ENCODE results near the gene HOXA13.
A peak's percentile ranks its signal among the peaks of the same experiment; 100 is the strongest.

HOXA13 gene

DNA sequence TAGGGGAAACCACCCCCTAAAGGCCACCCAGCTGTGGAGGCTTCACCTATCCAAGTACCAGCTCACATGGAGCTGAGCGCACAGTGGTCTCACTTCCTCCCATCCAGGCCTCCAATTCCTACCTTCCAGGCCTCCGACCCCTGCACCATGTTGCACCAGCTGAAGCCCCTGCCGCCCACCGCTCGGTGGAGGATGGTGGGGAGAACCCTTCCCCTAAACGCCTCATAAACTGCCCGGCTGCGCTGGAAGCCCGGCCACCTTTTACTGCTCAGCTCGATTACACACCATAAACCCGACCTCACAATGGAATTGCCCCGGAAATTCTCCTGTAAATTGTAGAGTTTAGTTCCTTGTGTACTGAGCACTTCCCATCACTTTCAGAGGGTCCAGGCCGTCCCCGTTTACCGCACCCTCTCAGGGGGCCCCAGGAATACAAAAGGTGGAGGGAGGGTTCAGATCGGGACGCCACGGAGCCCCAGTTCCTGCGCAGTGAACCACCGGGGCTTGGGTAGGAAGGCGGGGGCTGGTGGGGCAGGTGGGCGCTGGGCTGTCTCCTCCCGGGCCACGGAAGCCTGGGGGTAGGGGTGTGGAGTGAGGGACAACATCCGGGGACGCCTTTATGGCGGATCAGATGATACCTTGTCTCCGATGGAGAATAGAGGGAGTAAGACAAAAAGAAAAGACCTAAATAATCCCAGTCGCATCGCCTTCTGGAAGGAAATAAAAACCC is 42.0 kb downstream of the HOXA13 start:
- no peak for DNase-seq

DNA sequence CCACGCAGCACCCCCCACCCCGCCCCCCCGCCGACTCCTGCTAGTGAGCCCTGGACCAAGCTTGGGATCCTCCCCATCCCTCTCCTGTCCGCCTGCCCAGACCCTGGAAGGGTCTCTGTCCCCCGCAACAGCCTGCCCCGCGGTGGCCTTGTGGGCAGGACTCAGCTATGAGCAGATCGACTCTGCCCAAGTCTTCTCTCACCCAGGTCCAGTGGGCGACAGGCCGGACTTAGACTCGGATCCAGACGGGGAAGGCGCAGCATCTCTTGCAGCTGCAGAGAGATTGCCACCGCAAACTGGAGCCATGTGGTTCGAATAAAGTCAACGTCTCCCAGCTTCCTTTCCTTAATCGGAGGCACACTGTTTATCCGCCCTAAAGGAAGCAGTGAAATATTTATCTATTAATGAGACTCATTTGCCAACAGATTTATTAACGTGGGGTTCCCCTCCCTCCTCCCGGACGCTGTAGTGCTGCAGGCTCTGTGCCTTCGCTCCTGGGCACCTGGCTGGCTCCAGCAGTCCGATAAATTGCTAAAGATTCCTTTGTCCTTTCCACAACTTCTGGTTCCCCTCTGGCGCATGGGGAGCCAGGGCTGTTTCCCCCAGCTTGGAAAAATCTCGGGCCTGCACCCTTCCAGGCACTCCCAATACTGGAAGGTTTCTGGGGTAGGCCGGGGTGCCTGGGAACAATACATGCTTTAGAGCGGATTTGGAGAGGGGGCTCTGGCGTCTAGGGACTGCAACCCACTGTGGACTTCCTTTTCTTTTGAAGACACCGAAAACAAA is 42.8 kb downstream of the HOXA13 start:
- no peak for DNase-seq

DNA sequence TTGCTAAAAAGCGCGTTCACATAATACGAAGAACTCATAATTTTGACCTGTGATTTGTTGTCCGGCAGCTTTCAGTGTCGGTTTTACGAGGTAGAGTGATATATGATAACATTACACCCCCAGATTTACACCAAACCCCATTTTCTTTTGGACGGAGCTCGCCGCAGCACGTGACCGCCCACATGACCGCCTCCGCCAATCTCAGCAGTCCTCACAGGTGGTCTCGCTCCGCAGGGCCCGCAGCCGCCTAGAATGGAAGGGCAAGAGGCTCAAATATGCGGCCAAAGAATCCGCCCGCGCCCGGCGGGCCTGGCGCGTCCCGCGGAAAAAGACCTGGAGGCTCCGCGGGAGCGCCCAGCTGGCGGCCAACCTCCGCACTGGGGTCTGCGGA is 43.4 kb downstream of the HOXA13 start, which contains the start of gene HOXA7:
Gene HOXA7 (minus strand): TSS at position 168 of the 391 bp plus-strand sequence. CDS start 130 bp downstream, at position 38.
- DNase-seq = no peak

DNA sequence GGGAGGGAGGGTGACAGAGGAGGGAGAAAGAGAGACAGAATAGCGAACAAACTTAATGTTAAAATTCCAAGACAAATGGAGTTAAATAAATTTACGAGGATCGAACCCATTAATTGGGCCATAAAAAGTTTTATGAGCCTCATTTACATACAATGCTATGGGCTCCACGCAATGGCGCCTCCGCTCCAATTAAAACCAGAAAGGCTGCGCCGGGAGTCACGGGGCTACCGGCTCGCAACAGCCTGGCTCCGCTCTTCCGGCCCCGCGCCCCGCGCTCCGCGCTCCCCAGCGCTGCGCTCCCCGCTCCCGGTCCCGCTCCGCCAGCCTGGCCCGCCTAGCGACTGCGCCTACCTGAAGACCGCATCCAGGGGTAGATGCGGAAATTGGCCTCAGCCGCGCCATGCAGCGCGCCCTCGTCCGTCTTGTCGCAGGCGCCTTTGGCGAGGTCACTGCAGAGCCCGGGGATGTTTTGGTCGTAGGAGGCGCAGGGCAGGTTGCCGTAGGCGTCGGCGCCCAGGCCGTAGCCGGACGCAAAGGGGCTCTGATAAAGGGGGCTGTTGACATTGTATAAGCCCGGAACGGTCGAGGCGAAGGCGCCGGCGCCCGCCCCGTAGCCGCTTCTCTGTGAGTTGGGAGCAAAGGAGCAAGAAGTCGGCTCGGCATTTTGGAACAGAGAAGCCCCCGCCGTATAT is 43.9 kb downstream of the HOXA13 start:
- DNase-seq = no peak

DNA sequence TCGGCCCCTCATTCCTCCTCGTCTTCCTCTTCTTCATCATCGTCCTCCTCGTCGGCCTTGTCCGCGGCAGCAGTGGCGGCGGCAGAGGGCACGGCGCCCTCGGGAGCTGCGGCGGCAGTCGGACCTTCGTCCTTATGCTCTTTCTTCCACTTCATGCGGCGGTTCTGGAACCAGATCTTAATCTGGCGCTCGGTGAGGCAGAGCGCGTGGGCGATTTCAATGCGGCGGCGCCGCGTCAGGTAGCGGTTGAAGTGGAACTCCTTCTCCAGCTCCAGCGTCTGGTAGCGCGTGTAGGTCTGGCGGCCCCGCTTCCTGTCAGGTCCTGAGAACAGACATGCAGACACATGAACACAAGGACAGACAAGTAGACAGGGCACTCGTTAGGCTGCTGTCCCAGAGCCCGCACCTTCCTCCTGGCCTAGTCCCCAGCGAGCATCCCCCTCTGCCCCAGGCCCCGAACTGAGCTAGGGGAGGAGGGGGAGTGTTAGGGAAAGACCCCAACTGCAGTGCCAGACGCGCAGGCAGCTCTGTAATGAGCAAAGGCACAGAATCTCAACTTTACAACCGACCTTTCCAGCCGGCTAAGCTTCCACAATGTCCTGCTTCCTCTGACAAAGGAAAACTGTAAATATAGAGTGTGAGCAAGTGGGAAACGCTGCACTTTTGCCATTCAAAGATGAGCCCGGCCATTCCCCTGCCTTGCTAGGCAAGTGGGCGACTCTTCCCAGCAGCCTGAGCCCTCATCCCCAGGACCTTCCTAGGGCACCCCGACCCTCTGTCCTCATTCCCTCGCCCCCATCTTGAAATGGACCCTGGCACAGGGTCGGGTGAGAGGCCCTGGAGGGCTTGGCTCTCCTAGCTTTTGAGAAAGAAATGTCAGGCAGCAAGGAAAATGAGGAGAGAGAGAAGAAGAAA is 44.7 kb downstream of the HOXA13 start:
- DNase-seq = no peak

DNA sequence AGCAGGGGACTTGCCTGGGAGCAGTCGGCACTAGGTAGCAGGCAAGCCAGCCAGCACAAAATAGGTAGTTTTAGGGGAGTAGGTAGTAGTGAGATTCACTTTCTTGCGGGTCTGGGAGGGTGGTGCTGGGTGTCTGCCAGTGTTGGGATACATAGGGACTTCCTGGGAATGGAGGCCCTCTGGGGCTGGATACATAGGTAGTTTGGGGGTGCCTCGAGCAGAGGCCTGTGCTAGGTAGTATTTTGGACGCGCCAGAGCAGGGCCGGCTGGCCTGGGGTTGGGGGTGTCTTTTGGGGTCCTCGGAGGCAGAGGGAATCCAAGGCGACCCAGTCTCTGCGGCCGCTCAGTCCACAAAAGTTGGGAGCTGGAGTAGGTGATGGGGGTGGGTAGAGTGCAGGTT is 45.5 kb downstream of the HOXA13 start:
- no peak for DNase-seq

DNA sequence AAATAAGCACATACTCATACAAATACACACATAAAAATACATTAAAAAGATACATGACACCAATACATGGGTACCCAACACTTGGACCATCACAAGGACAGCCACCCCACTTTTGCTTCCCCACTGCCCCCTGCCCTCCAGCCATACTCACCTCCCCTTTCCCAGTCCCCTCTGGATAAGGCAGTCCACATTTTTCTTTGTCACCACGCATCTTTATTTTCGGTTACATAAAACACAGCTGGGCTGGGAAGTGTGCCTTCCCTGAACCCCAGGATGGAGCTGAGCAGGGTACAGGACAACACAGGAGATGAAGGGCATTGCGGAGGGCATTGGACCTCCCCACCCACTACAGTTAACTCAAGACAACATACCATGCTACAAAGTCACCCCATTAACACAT is 46.4 kb downstream of the HOXA13 start:
- no peak for DNase-seq

DNA sequence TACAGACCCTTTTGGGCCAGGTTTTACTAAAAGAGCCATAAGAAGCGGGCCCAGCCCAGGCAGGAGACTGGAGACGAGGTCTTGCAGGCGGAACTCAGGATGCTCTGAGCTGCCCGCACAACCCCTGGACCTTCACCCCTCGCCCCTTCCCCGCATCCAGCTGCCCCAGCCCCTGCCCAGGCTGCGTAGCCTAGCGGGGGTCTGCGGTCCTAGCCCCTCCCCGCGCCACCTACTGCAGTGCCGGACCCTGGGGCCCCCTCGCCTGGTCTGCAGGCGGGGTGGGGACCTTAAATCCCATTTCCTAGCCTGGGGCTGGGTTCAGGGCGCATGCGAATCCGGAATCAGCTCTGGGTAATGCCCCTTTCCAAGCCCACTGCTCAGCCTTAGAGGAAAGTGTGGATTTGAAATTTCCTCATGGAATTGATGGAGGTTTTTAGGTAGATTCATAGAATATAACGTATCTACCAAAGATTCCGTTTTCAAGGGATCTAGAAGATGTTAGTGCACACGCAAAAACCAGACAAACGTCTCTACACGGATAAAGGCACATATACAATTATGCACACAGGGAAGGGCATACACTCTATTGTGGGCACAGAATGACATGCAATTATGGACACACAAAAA is 47.0 kb downstream of the HOXA13 start:
- no peak for DNase-seq

DNA sequence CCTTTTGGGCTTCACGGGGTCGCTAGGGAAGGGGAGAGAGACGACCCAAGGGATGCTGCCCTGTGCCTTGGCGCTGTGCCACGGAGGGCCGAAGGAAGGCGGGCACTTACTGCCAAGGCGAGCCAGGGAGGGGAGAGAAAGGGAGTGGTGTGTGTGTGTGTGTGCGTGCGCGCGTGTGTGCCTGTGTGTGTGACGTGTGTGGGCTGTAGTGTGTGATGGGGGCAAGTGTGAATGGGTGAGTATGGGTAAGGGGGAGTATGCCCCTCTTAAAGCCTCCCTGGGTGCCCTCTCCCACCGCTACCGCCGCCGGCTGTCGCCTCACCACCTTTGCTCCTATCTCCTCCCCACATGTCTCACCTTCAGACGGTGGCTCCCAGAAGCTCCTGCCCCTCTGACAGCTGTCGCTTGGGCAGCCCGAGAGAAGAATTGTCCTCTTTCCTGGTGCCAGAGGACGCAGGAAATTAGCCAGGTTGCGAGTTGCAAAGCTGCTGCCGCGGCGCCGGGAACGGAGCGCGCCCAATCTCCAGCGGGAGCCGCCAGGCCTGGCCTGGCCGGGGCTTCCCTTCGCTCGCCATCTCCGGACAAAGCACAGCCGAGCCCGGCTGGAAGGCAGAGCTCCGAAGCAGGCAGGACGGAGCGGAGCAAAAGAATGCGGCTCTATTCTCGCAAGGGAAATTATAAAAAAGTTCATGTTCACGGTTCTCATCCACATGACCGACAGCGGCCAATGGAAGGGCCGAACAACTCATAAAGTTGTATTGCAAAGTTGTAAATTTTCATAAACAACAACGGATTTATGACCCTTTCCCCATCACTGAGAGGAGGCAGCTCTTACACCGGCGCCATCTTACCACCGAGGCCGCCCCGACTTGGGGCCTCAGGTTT is 47.7 kb downstream of the HOXA13 start, which contains the start of gene HOXA3:
Gene HOXA3 (minus strand): TSS at position 653 of the 885 bp plus-strand sequence. CDS start 41,943 bp downstream, outside the sequence.
- no peak for DNase-seq

DNA sequence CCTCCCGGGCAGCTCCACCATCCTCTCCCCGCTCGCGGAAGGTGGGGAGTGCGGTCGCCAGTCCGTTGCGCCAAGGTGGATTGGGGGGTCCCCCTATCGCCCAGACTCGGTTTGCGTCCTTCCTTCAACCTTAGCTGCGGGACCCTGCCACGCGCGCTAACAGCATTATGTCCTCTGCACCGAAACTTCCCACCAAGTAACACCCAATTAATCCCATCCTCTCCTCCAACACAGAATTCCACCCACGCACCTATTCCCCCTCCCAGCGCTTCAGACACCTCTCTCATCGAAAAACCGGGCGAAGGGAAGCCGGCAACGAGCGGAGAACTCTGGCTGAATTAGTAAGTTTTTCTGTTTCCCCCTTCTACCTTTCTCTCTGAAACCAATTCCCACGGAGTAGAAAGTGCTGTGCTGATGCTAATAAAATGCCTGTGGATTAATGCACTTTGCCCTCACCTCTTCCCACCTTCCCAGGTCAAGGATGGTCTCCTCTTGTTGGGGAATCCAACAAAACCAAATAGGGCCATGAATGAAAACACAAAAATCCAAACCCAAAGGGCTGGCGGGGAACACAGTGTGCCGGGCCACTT is 48.5 kb downstream of the HOXA13 start:
- no peak for DNase-seq

DNA sequence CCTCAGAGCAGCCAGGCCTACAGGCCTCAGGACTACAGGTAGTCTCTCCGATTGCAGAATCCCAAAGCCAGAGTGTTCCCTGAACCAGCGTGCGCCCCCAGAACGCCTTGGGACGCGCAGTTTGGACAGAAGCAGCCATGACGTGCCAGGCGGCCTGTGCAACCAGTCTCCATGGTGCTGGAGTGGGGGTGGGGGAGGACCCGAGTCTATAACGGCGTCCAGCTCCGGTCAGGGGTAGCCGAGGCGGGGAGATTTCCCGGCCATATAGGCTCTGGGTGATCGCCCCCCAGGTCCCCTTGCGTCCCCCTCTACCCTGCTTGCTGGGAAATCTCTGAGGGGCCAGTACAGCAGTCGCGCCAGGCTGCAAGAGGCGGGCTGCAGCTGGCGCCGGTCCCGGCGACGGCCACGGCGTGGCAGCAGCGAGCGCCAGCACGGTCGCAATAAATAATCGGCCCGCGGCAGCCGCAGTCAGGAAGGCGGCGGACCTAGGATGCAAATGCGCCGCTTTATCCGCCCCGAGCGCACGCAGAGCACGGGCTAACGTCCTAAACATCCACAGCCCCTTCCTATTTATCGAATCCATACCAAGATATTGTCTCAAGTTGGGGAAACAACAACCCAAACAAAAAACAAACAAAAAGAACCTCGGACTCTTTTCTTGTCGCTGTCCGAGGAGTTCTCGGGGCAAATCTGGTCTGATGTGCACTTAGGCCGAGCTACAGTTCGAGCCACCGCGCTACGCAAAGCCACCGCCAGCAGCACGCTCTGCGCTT is 49.1 kb downstream of the HOXA13 start:
- peak; percentile 37 to 68 (median 55) for DNase-seq

DNA sequence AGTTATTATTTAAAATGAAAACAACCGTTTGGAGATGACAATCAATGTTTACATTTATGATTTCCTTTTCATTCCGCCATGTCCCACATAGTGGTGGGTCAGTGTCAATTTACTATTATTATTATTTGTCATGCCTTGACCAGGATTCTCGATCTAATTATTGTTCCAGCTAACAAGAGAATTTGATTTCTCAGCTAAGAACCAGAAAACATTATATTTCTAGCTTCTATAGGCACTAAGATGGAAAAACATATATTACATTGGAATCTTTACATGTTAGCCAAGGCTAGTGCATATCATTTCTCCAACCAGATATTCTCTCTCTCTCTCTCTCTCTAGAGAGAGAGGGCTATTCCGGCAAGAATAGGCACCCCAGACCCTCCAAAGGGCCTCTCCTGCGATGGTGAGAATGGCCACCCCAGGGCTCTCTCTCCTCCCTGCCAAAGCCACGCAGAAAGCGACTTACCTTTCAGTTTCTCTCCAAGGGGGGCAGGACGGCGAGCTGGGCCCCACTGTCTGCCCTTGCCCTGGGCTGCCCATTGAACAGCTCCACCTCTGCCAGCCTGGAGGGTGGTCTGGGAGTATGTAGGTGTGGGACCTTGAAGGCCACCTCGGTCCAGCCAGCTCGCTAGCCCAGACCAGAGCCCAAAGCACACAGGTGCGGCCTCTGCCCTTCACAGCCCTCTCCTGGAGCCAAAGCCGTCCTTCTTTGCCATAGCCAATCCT is 49.9 kb downstream of the HOXA13 start:
- no peak for DNase-seq

DNA sequence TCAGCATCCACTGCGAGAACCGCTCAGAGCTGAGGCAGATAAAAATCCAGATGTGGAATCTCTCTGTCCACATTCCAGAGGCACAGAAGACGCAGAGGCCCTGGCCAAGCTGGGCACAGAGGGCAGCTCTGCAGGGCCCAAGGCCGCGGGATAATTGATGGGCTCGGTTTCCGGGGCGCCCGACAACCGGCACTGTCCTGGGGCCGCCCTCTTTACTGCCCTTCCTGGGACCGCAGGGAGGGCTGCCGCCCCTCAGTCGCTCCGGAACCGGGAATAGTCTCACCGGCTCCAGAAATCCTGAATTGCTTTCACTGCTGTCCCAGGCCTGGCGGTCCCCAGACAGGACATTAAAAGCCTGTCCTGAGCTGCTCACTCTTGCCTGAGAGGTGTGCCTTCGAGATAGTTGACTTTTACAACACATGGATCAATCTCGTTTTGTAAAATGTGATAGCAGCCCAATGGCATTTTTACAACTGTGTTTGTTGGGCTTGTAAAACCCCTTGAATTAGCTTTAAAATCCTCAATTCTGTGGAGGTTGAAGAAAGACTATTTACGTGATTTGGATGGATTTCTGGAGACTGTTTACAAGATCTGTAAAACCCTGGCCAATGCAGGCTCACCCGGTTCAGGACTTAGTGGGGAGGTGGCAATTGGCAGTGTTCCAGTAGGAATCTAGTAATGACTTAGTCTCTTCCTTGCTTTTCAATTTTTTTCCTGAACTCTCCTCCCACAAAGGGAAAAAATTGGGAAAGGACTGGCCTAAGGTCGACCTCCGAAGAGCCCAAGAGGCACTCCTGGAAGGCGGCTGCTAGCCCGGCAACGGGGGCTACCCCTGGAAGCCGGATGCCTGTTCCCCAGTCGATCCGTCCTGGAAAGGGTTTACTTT is 50.9 kb downstream of the HOXA13 start:
- DNase-seq = no peak

DNA sequence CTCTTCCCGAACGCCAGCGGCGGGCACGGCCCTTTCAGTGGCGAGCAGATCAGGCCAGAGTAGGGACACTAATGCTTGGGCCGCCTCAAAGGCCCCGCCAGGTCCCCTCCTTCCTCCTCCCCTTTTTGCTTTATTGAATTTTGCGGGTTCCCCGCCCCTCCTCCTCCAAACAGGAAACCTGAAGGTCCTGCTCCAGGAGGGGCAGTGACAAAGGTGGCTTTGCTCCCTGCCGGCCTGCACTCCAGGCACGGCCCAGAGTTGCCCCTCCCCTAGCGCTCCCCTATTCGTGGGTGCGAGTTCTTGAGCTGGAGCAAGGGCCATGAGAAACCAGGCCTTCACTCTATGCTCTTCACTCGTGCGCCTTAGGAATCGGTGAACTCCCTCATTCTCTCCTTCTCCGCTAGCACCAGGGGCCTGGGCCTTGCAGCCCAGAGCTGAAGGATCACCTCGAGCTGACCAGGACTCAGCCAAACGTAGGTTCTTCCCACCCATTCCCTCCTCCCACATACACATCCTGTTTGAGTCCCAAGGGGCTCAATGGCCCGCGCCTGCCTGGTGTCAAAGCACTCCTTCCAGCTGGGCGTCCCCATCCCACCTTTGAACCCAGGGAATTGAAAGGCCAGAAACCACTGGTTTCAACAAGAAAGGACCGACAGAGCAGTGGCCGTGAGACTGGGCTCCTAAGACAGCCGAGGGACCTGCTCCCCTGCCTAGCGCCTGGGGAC is 51.7 kb downstream of the HOXA13 start:
- no peak for DNase-seq

DNA sequence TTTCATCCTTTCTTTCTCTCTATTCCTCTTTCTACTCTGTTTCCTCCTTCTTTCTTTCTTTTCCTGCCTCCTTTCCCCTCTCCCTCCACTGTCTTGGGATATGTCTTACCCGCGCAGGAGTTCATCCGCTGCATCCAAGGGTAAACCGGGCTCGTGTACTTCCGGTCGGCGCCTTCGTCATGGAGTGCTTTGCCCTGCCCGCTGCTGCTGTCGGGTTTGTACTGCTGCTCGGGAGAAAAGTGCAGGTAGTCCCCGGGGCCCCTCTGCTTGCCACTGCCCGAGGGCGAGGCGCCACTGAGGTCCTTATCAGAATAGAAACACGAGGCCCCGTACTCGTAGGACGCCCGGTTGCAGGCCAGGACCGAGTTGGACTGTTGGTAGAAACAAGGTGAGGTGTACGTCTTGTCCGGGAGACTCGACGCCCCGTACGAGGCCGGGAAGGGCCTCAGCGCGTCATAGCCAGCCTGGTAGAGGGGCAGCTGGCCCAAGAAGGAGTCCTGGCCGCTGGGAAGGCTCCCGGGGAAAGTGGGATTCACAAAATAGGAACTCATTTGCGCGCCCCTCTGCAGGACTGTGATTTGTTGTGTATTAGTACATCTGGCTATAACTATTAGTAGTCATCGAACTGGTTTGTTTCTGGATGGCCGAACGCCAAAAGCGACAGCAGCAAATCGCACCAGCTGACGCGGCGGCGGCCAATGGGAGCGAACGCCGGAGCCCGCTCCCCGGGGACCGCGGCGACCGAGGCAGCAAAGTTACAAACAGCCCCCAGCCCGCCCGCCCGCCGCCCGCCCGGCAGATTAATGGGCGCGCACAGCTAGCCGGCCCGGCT is 52.5 kb downstream of the HOXA13 start, which contains the start of gene HOXA6:
Gene HOXA6 (minus strand): TSS at position 576 of the 832 bp plus-strand sequence. CDS start 25 bp downstream, at position 551.
- DNase-seq = no peak

All from T-helper 1 cell (primary cell).